ENCODE measurements around the gene FPR2.
"Not testable (repeated sequence)": the region's sequence is repeated elsewhere in the genome, so short reads cannot be mapped to it uniquely, and the experiment has no call there.

The FPR2 gene, protein sequence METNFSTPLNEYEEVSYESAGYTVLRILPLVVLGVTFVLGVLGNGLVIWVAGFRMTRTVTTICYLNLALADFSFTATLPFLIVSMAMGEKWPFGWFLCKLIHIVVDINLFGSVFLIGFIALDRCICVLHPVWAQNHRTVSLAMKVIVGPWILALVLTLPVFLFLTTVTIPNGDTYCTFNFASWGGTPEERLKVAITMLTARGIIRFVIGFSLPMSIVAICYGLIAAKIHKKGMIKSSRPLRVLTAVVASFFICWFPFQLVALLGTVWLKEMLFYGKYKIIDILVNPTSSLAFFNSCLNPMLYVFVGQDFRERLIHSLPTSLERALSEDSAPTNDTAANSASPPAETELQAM
- 0 reads per million in 2 donors for total RNA-seq

DNA sequence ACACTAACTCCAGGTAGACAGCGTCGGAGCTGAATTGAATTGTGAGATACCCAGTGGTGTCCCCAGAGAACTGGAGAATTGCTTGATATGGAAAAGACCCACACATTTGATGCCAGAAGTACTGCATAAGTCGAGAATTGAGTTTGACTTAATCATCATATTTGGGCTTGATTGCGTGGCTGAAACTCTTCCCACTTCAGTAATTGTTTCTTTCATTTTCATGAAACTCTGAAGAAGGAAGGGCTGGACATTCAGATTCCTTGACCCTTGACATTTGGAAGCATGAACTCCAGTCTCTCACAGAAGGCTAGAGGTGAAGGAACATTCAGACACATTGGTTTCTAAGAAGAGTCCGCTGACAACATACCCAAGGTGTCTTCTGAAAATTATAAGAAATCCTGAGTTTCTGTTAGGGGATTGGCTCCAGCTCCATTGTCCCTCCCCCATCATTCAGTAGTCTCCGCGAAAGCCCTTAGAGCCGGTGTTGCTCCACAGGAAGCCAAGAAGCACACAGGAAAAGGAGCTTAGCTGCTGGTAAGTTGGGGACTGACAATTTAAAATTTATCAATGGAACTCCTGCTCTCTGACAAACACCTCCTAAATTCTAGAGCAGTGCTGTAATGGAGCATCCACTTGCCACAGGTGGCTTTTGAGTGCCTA is at the start of gene FPR2:
TSS of gene FPR2 (plus strand) at position 484 of the 660 bp plus-strand sequence. CDS start 7,479 bp downstream, outside the sequence.
- DNase-seq: no peak

DNA sequence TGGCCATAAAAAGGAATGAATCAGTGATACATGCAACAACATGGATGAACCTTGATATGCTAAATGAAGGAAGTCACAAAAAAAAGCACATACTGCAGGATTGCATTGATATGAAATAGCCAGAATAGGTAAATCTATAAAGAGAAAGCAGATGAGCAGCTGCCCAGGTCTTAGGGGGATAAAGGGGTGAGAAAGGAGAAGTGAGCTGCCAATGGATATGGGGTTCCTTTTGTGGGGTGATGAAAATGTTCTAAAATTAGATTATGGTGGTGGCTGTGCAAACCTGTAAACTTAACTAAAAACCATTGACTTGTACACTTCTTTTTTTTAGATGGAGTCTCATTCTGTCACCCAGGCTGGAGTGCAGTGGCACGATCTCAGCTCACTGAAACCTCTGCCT is 49.3 kb upstream of the FPR2 start:
- DNase-seq: no peak

DNA sequence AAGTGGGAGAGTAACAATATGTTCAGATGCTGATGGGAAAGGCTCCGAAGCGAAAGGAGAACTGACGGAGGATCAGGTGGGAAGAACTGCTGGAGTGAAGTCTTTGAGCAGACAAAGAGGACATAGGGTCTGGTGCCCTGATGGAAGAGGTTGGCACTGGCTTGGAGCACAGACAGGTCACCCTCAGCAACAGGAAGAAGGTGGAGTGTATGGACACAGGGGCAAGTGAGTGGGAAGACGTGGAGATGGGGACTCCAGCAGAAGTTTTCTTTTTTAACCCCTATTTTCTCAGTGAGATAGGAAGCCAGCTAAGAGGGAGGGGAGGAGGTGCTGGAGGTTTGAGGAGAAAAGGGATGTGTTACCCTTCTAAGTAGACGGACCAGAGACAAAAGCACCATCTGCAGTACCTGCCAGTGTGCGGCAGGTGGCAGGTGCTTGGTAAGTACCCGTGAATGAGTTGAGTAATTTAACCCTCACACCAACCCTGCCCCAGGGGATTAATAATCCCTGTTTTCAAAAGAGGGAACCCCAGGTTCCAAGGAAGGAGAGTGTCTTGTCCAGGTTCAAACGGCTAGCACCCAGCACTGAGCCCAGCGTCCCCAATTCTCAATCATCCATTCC is 48.4 kb upstream of the FPR2 start:
- no peak for DNase-seq

DNA sequence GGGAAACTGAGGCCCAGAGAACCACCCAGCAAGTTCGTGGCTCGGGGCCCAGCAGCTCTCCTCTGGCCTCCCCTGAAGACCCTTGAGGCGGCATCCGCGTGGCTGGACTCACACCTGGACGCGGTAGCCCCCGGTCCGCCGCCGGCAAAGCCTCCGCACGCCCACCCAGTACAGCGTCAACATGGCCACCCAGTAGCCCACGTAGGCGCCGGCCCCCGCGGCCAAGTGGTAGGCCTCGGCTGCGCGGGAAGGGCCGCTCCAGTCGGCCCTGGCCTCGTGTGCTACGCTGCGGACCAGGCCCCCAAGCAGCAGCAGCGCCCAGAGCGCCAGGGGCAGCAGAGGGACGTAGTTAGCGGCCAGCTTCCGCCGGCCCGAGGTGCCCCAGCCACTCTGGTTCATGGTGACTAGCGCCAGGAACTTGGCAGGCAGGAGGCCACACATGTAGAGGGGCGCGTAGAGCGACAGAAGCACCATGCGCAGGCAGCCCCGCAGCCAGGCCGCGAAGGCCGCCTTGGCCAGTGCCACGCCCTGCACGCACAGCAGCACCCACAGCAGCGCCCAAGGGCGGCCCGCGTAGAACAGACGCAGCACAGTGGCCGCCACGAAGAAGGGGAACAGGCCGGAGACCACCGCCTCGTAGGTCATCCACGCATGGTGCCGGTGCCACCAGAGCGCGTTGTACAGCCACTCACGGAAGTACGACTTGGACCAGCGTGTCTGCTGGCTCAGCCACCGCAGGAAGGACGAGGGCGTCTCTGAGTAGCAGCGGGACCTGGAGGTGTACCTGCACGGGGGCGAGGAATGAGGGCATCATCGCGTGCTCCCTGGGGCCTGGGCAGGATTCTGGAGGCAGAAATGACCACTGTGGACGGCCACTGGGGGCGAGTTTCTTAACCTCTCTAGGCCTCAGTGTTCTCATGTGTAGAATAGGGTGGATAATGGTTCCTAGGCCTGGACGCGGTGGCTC is 47.4 kb upstream of the FPR2 start:
- DNase-seq: no peak

DNA sequence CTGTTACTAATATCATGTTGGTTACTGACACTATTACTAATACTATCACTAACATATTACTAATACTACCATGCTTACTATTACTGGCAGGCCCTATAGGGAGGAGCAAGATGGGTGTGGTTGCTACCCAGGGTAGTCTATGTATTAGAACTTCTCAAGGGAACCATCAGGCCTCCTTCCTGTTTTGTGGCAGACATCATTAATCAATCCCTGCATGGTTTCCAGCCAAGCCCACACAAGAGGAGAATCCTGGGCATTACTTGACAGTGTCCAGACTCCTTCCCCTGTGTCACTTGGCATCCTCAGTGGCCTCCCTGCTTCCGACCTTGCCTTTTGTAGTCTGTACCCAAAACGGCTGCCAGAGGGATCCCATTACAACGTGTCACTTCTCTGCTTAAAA is 46.1 kb upstream of the FPR2 start:
- no peak for DNase-seq

DNA sequence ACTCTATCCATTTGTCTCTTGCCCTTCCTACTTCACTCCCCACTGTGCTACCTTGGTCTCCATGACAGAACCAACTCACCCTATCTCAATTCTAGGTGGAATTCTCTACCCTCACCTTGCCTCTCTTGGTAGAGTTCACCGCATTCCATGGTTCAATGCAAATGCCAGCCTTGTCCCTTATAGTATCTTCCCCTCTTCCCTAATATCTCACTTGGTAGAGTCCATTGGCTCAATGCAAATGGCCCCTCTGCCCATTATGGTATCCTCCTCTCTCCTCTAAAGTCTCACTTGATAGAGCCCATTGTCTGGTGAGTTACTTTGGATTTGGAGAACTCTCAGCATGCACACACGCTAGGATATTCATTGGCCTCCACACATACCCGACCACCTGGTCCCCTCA is 45.1 kb upstream of the FPR2 start:
- DNase-seq: no peak

DNA sequence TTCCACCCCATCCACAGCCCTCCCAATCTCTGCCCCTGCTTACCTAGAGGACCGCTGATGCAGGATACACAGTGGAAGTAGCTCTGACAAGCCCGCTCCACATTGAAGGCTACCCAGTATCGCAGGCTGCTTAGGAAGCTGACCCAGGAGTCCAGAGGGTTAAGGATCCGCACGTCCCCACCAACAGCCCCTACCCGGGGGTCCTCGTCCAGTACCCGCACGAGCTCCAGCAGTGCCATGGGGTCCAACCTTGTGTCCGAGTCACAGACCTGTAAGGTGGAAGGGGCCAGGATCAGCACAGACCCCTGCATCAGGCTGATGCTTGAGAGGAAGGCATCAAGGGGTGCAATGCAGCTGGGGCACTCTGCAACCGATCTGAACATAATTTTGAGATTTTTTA is 44.1 kb upstream of the FPR2 start:
- no peak for DNase-seq

DNA sequence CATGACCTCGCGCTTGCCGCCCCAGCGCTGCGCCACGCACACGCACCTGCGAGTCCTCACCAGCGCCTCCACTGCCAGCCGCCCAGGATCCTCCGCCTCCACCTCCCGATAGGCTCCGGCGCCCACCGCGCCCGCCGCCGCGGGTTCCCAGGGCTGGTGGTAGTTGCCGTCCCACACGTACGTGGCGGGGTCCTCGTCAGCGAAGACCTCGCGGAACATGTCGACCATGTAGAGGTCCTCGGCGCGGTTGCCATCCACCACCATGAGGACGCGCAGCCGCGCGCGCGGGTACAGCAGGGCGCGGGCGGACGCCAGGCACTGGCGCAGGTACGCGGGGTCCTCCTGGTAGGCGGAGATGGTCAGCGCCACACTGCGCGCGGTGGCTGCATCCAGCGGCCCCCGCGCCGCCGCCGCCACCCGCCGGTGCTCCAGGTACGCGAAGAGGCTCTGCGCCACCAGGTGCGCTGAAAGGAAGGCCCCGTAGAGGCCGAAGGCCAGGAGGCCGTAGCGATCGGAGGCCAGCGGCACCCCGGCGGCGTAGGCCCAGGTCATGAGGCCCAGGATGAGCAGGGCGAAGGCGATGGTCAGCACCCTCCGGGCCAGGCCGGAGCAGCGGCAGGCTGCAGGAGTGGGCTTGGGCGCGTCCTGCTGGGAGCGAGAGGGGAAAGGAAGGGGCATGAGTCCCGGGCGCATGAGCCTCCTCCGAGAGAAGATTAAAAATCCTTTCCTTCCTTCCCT is 41.6 kb upstream of the FPR2 start:
- no peak for DNase-seq

DNA sequence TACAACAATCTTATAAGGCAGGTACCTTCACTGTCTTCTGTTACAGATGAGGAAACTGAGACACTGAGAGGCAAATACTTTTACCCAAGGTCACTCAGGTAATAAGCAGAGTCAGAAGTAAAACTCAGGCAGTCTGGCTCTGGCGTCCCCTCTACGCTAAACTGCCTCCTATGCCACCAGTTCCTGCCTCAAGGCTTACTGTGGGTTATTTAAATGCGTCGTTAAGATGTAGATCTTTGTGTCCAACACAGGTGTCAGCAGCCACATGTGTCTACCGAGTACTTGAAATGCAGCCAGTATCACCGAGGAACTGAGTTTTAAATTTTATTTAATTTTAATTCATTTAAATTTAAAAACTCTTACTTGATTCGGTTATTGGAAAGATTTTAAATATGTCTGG is 39.1 kb upstream of the FPR2 start:
- DNase-seq: no peak

DNA sequence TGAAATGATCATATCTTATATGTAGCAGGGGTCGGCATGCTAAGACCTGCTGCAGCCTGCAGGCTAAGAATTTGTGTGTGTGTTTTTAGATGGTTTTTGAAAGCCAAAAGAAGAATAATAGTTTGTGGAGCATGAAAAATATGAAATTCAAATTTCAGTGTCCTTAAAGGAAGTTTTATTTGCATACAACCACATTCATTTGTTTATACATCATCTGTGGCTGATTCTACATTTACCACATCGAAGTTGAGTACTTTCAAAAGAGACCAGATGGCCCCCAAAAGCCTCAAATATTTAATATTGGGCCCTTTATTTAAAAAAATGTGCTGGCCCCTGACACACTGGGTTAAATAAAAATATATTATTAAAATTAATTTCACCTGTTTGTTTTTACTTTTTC is 38.5 kb upstream of the FPR2 start:
- DNase-seq: no peak

DNA sequence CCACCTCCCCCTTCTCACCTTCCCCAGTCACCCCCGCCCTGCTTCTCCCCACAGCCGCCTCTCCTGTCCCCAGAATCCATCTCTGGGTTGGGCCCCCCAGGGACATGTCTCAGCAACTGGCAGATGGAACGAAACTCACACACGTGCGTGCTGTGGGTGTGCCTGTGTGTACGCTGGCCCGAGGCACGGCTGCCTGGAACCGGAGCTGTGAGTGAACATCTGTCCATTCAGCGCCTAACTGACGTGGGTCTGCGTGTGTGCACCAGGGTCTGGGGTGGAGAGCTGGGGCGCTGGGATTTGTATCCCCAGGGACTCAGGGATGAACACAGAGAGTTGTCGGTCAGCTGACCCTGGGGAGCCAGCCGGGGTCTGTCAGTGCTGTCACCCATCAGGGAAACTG is 36.4 kb upstream of the FPR2 start:
- DNase-seq: no peak

DNA sequence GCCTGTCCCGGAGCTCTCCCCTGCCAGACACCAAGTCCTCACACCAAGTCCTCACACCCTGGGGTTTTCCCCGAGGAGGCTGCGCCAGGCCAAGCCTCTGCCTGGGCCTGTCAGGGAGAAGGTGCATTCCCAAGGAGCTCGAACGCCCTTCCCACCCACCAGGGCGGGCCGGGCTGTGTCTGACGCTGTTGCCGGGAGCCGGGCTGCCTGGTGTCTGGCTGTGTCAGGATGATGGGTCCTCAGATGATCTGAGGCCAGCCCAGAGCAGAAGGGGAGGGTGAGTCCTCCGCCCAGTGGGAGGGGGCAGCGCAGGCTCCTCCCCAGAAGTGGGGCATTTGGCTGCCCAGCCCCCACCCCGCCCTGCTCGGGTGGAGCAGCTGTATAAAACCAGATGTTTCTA is 34.9 kb upstream of the FPR2 start:
- DNase-seq: no peak

DNA sequence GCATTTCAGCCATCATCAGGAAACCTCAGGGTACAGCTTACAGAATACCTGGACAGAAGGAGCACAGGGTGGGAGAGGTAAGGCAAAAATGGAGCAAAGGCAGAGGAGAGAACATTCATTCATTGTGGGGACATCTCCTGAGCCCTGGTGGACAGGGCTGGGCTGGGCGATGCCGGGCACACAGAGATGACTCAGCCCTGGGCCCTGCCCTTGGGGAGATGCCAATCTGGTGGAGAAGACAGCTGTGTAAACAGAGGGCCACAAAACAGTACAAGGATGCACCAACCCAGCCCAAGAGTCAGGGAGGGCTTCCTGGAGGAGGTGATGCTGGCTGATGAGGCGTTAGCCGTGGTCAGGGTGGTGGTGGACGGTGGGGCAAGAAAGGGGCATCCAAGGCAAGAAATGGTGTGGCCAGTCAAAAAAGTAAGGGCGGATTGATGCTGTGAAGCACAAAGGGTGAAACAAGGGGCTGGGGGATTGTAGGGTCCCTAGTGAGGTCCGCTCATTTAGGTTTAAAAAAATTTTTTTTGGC is 33.6 kb upstream of the FPR2 start:
- DNase-seq: no peak

DNA sequence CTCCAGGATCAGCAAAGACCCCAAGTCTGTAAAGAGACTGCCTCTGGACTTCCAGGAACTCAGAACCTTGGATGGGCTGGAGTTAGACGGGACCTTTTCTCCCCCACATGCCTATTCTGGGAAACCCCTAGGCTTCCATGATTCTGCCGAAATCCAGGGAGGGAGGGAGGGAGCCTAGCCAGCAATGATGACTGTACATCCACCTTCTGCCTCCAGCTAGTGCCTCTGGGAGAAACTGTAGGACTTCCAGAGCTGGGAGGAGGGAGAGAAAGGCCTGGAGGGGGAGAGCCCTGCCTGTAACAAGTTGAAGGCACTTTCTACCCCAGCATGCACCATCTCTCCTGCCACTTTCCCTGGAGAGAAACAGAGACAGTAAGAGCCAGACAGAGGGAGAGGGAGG is 31.2 kb upstream of the FPR2 start:
- DNase-seq: no peak

DNA sequence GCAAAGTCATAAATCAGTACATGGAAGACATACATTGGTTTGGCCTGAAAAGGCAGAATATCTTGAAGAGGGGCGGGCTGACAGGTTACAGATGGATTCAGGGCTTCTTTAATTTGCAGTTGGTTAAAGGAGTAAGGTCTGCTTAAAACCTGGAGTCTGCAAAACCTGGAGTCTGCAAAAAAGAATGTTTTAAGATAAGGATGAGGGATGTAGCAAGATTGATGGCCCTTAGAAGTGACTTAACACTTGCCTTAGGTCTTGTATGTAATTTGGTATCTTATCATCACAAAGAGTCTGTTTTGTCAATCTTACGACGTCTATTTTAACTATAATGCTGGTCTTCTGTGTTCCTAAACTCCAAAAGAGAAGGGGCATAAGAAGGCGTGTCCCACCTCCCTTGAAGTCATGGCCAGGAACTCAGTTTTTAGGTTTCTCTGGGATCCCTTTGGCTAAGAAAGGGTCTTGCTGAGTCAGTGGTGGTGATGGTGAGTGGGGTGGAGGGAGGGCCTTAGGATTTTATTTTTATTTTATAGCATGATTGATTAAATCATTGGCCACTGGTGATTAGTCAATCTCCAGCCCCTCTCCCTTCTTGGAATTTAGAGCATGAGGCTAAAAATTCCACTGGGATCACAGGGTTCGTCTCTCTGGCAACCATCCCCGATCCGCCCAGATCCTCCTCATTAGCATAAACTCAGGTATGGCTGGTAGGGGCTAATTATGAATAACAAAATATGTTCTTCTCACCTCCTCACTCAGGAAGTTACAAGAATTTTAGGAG is 27.0 kb upstream of the FPR2 start:
- DNase-seq: no peak

DNA sequence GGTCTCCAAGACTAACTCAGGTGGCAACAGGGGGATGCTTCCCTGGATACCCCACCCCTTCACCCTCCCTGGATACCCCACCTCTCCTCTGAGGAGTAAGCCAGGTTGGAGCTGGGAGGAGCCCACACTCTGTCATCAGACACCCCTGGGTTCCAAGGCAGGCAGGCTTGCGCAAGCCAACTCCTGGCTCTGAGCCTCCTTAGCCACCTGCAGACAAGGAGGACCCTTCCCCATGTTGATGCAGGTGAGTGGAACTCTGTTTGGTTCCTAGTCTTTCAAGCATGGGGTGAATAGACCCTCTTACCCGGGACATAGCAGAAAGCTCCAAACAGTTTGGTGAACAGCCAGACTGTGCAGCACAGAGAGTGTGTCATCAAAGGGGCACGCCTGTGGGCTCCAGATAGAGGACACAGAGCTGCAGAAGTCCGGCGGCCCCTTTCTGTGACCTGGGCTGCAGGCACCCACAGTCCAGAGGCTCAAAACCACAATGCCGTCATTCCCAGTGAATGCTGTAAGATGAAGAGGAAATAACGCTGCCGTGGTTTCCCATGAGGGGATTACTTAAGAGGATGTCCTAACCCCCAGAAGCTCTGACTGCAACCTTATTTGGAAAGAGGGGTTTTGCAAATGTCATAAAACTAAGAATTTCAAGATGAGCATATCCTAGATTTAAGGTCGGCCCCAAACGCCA is 25.1 kb upstream of the FPR2 start:
- DNase-seq: no peak

DNA sequence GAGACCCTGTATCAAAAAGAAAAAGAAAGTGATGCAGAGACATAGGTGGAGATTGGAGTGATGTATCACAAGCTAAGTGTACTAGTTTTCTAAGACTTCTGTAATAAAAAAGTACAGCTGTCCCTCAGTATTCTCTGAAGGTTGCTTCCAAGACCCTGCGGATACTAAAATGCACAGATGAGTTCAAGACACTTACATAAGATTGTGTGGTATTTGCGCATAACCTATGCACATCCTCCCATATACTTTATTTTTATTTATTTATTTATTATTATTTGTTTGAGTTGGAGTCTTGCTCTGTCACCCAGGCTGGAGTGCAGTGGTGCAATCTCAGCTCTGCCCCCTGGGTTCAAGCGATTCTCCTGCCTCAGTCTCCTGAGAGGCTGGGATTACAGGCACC is 23.6 kb upstream of the FPR2 start:
- DNase-seq: no peak

DNA sequence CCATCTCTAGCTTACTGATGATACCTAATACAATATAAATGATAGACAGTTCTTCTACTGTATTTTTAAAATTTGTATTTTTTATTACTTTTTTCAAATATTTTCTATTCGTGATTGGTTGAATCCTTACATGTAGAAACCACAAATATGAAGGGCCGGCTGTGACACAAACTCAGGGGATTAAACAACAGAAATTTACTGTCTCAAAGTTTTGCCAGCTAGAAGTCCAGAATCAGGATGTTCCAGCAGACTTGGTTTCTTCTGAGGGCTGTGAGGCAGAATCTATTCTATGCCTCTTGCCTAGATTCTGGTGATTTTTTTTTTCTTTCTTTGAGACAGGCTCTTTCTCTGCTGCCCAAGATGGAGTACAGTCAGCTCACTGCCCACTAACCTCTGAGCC is 23.1 kb upstream of the FPR2 start:
- no peak for DNase-seq

DNA sequence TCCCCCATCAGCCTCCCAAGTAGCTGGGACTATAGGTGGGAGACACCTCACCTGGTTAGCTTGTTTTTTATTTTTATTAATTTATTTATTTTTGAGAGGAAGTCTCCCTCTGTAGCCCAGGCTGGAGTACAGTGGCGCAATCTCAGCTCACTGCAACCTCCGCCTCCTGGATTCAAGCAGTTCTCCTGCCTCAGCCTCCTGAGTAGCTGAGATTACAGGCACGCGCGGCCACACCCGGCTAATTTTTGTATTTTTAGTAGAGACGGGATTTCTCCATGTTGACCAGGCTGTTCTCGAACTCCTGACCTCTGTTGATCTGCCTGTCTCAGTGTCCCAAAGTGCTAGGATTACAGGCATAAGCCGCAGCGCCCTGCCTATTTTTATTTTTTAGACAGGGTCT is 22.5 kb upstream of the FPR2 start:
- not testable (repeated sequence) for DNase-seq

DNA sequence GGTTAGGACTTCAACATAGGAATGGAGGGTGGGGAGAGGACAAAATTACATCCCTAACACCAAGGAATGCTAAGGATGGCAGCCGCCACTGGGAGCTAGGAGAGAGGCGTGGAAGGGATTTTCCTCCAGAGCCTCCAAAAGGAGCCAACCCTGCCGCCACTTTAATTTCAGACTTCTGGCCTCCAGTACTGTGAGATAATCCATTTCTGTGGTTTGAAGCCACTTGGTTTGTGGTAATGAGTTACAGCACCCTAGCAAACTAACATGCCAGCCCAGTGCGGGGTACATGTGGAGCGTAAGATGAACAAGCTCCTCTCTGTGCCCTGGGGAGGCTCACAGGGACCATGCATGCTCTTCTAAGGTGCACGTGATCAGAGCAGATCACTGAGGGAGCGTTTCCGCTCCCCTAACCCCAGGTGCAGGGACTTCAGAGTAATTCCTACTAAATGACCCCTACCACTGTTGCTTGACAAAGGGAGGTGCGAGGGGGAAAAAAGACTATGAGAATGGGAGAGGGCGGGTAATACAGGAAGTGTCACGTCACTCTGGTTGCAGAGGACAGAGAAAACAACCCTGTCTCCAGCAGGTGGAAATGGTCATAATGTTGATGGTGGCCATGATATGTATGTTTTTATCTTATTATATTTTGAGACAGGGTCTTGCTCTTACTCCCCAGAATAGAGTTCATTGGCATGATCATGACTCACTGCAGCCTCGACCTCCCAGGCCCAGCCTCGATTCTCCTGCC is 21.3 kb upstream of the FPR2 start:
- no peak for DNase-seq

All from T-helper 9 cell (primary cell).